HepG2 (cell line): ENCODE data around the gene RARG. TPM values are rescaled to one million over a fixed set of nuclear protein-coding genes. Genes with fewer than 3 reads are reported as not detected.
A peak's percentile ranks its signal among the peaks of the same experiment; 100 is the strongest.

ENCODE experiments used
- AGO1 ChIP-seq: fragments of 200-400 bp; formaldehyde crosslinking; IDR thresholded peaks from 2 replicates; pipeline ENCODE4 v1.6.1; 2017; ENCODE audit warnings: mild to moderate bottlenecking, low read depth, low read length, moderate library complexity; ENCODE audit not compliant: poor library complexity, severe bottlenecking
- FIP1L1 ChIP-seq: fragments of 200-400 bp; formaldehyde crosslinking; IDR thresholded peaks from 2 replicates; pipeline ENCODE4 v1.6.1; 2018; ENCODE audit warnings: low read depth, mild to moderate bottlenecking, low read length, moderate library complexity, borderline replicate concordance; ENCODE audit not compliant: insufficient read depth
- GTF3A ChIP-seq: sonication (generic); formaldehyde crosslinking; conservative IDR thresholded peaks from 2 replicates; pipeline ENCODE4 v1.4.0; 2020; ENCODE audit warnings: mild to moderate bottlenecking, missing genetic modification reagents
- U2AF2 ChIP-seq: fragments of 200-400 bp; formaldehyde crosslinking; IDR thresholded peaks from 2 replicates; pipeline ENCODE4 v1.6.1; 2017; ENCODE audit warnings: low read depth, mild to moderate bottlenecking, low read length
- ZKSCAN5 ChIP-seq: sonication (generic); formaldehyde crosslinking; IDR thresholded peaks from 2 replicates; pipeline ENCODE4 v1.5.1; 2020; ENCODE audit warnings: mild to moderate bottlenecking, missing genetic modification reagents
- ZNF7 ChIP-seq: IDR thresholded peaks from 2 replicates; pipeline ENCODE4 v1.6.1; 2016; ENCODE audit warnings: missing biosample characterization, missing genetic modification reagents
- ZNF792 ChIP-seq: IDR thresholded peaks from 2 replicates; pipeline ENCODE4 v1.6.1; 2016
- ZSCAN29 ChIP-seq: sonication (generic); formaldehyde crosslinking; conservative IDR thresholded peaks from 2 replicates; pipeline ENCODE4 v1.4.0; 2020; ENCODE audit warnings: mild to moderate bottlenecking, missing genetic modification reagents
- polyA plus RNA-seq, 8 experiments: library from polyadenylated mRNA; depleted of rRNA in 3 of 8; stranded (reverse) in 7 of 8; unstranded in 1 of 8; fragments of >200 nt; fragmentation: Illumina TruSeq in 4 of 8; extraction: Trizol in 4 of 8; gene quantifications; 2 replicates each; pipeline versions ENCODE4 v1.2.1 to v1.2.3, GENCODE V29; 2011 to 2016; ENCODE audit warnings: low read depth in 4 of 8, missing spikeins in 1 of 8, mixed read lengths in 1 of 8; ENCODE audit not compliant: insufficient read depth in 1 of 8
- total RNA-seq, 5 experiments: library from RNA; depleted of rRNA; stranded (reverse); fragments of >200 nt; fragmentation: Illumina TruSeq; extraction: Trizol; gene quantifications; 2 replicates each; pipeline ENCODE4 v1.2.3, GENCODE V29; 2016; ENCODE audit warnings: low read depth in 1 of 5
- TF ChIP-seq, protein P1 (sequence below): IDR thresholded peaks from 2 replicates; pipeline ENCODE4 v1.6.1; 2016; ENCODE audit warnings: missing biosample characterization, missing genetic modification reagents, low read depth
- TF ChIP-seq, protein P2 (sequence below): sonication (generic); formaldehyde crosslinking; IDR thresholded peaks from 2 replicates; pipeline ENCODE4 v1.4.0; 2020; ENCODE audit warnings: mild to moderate bottlenecking, missing genetic modification reagents
- TF ChIP-seq, protein P3 (sequence below): sonication (generic); formaldehyde crosslinking; IDR thresholded peaks from 2 replicates; pipeline ENCODE4 v1.5.1; 2020; ENCODE audit warnings: mild to moderate bottlenecking, missing genetic modification reagents, borderline replicate concordance

RARG gene
- total and polyA plus RNA-seq, 2 of the 13 experiments (the other 11 are each of a cell fraction or from before 2014, with no cell fraction given): 0.77 to 1.5 TPM

DNA sequence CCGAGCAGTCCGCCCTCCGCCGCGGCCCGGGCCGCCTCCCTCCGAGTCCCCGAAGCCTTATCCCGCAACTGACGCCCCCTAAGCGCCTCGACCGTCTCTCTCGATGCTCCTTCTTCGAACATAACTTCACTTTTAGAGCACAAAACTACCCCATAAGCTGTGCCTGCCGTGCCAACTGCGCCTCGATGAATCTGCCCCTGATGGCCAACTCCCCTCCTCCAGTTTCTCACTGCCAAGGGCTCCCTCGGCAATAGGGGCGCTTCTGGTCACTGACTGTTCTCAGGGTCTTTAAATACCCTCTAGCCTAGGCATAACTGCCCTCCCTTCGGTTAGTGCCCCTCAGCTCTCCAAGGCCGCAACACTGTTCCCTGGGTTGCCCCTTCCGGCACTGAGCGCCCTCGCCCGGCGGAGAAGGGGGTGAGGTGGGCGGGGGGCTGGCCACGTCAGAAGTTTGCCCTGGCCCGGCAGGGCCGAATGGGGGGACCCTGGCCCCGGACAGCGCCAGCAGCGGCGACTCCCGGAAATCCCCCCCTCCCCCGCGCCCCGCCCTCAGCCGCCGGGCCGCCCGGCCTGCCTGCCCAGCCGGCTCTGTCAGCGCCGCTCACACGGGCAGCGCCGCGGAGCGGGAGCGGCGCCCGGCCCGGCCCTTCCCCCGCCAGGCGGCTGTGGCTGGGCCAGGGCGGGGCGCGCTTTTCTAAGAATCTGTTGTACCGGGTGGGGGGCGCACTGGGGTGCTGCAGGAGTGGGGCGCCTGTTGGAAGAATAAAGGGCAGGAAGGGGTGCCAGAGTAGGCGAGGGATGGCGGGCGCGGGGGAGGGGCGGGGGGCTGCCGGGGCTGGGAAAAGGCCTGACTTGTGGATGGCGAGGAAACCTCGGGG, 10.6 kb downstream of the RARG start (continued):
- TF ChIP-seq AGO1: peak; percentile 9
- TF ChIP-seq, protein P1, sequence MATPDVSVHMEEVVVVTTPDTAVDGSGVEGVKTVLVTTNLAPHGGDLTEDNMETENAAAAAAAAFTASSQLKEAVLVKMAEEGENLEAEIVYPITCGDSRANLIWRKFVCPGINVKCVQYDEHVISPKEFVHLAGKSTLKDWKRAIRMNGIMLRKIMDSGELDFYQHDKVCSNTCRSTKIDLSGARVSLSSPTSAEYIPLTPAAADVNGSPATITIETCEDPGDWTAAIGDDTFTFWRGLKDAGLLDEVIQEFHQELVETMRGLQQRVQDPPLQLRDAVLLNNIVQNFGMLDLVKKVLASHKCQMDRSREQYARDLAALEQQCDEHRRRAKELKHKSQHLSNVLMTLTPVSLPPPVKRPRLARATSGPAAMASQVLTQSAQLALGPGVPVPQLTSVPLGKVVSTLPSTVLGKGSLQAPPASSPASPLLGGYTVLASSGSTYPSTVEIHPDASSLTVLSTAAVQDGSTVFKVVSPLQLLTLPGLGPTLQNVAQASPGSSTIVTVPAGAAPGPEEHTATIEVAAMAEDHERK (CRISPR knock-in tag): no peak
- no peak for TF ChIP-seq ZSCAN29 (CRISPR knock-in tag)
- no peak for TF ChIP-seq ZNF7 (CRISPR knock-in tag)
- no peak for TF ChIP-seq FIP1L1
- TF ChIP-seq ZNF792 (CRISPR knock-in tag): peak; percentile 38; the same call in 1 of the 2 replicates
- TF ChIP-seq, protein P2, sequence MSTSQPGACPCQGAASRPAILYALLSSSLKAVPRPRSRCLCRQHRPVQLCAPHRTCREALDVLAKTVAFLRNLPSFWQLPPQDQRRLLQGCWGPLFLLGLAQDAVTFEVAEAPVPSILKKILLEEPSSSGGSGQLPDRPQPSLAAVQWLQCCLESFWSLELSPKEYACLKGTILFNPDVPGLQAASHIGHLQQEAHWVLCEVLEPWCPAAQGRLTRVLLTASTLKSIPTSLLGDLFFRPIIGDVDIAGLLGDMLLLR (CRISPR knock-in tag): no peak
- TF ChIP-seq, protein P3, sequence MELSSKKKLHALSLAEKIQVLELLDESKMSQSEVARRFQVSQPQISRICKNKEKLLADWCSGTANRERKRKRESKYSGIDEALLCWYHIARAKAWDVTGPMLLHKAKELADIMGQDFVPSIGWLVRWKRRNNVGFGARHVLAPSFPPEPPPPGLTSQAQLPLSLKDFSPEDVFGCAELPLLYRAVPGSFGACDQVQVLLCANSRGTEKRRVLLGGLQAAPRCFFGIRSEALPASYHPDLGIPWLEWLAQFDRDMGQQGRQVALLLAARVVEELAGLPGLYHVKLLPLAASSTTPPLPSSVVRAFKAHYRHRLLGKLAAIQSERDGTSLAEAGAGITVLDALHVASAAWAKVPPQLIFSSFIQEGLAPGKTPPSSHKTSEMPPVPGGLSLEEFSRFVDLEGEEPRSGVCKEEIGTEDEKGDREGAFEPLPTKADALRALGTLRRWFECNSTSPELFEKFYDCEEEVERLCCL (CRISPR knock-in tag): no peak
- no peak for TF ChIP-seq GTF3A
- TF ChIP-seq ZKSCAN5 (CRISPR knock-in tag): no peak
- TF ChIP-seq U2AF2: no peak
